H1 (cell line): Measurements from ENCODE around the gene THAP4. TPM values are rescaled to one million over a fixed set of nuclear protein-coding genes. Genes with fewer than 3 reads are reported as not detected.
A peak's percentile ranks its signal among the peaks of the same experiment; 100 is the strongest.

Experiments
- ASH2L ChIP-seq: fragments of 200-600, 300-600 bp; sonication (generic); IDR thresholded peaks from one replicate; pipeline ENCODE4 v1.7.1; 2017; ENCODE audit warnings: low read length
- BACH1 ChIP-seq: IDR thresholded peaks from 2 replicates; pipeline ENCODE4 v1.6.1; 2012; ENCODE audit warnings: low read length, improper control_type of control experiment
- BCL11A ChIP-seq, 2 experiments: IDR thresholded peaks; one replicate each; pipeline ENCODE4 v1.6.1; 2011; ENCODE audit warnings: low read depth in 2 of 2, low read length in 2 of 2, mild to moderate bottlenecking in 2 of 2
- CBX5 ChIP-seq: fragments of 300-800, 300-1000 bp; sonication (generic); IDR thresholded peaks from 2 replicates; pipeline ENCODE4 v1.7.1; 2016; ENCODE audit warnings: antibody characterized with exemption, low read length, low read depth
- CHD1 ChIP-seq: IDR thresholded peaks from 2 replicates; pipeline ENCODE4 v1.6.1; 2012; ENCODE audit warnings: low read depth, low read length, improper control_type of control experiment
- CTBP2 ChIP-seq: IDR thresholded peaks from 2 replicates; pipeline ENCODE4 v1.7.0; 2011; ENCODE audit warnings: borderline replicate concordance, mild to moderate bottlenecking, moderate library complexity, mixed read lengths, low read length; ENCODE audit not compliant: insufficient read depth, insufficient read length
- E2F6 ChIP-seq: IDR thresholded peaks from 2 replicates; pipeline ENCODE4 v1.6.1; 2012; ENCODE audit warnings: inconsistent platforms
- GTF2F1 ChIP-seq: IDR thresholded peaks from 2 replicates; pipeline ENCODE4 v1.6.1; 2012; ENCODE audit warnings: low read depth, low read length, improper control_type of control experiment, borderline replicate concordance
- HDAC2 ChIP-seq, 2 experiments: fragments of 300-600 bp in 1 of 2; sonication (generic) in 1 of 2; IDR thresholded peaks; 2 replicates each; pipeline ENCODE4 v1.6.1; 2011 to 2012; ENCODE audit warnings: low read depth in 2 of 2, low read length in 2 of 2, mild to moderate bottlenecking in 2 of 2, moderate library complexity in 2 of 2, borderline replicate concordance in 1 of 2, inconsistent platforms in 1 of 2
- KDM1A ChIP-seq: fragments of 200-600, 300-600 bp; sonication (generic); IDR thresholded peaks from 2 replicates; pipeline ENCODE4 v1.7.1; 2016; ENCODE audit warnings: mild to moderate bottlenecking, low read length, borderline replicate concordance
- KDM4A ChIP-seq: IDR thresholded peaks from one replicate; pipeline ENCODE4 v1.7.1; 2012; ENCODE audit warnings: low read depth, mild to moderate bottlenecking, moderate library complexity, low read length, inconsistent platforms; ENCODE audit not compliant: severe bottlenecking
- MAFK ChIP-seq: IDR thresholded peaks from 2 replicates; pipeline ENCODE4 v1.6.1; 2012; ENCODE audit warnings: low read depth, mild to moderate bottlenecking, improper control_type of control experiment, low read length
- PHF8 ChIP-seq: fragments of 200-600 bp; sonication (generic); conservative IDR thresholded peaks from 2 replicates; pipeline ENCODE4 v1.7.1; 2012; ENCODE audit warnings: low read depth, mild to moderate bottlenecking, inconsistent platforms, low read length, moderate library complexity
- RAD21 ChIP-seq, 2 experiments: IDR thresholded peaks in 1 of 2; conservative IDR thresholded peaks in 1 of 2; 2 replicates each; pipeline ENCODE4 v1.6.1; 2011; ENCODE audit warnings: low read depth in 2 of 2, low read length in 2 of 2, improper control_type of control experiment in 1 of 2, inconsistent platforms in 1 of 2, mild to moderate bottlenecking in 1 of 2, moderate library complexity in 1 of 2
- RFX5 ChIP-seq: IDR thresholded peaks from 2 replicates; pipeline ENCODE4 v1.6.1; 2011; ENCODE audit warnings: low read depth, low read length, improper control_type of control experiment, borderline replicate concordance
- SIN3A ChIP-seq, 2 experiments: IDR thresholded peaks in 1 of 2; conservative IDR thresholded peaks in 1 of 2; 2 replicates each; pipeline ENCODE4 v1.6.1; 2011 to 2012; ENCODE audit warnings: low read length in 2 of 2, improper control_type of control experiment in 1 of 2, low read depth in 1 of 2, mild to moderate bottlenecking in 1 of 2
- SIRT6 ChIP-seq: IDR thresholded peaks from one replicate; pipeline ENCODE4 v1.7.1; 2012; ENCODE audit warnings: low read length, inconsistent platforms
- TCF12 ChIP-seq: IDR thresholded peaks from 2 replicates; pipeline ENCODE4 v1.6.1; 2011; ENCODE audit warnings: low read depth, mild to moderate bottlenecking, low read length
- ZNF274 ChIP-seq: IDR thresholded peaks from 2 replicates; pipeline ENCODE4 v1.7.0; 2012; ENCODE audit warnings: low read length, borderline replicate concordance; ENCODE audit errors: extremely low read depth
- polyA plus RNA-seq, 7 experiments: library from polyadenylated mRNA; depleted of rRNA in 3 of 7; stranded (reverse) in 5 of 7; unstranded in 2 of 7; fragments of >200 nt in 5 of 7; fragments of 200-250 nt in 2 of 7; gene quantifications; 1 replicate in 5 of 7; 2 replicates in 1 of 7; 4 replicates in 1 of 7; pipeline versions ENCODE4 v1.2.1 to v1.2.3, GENCODE V29; 2011 to 2013; ENCODE audit warnings: missing spikeins in 2 of 7, mixed read lengths in 2 of 7
- total RNA-seq: library from RNA; stranded (reverse); fragmentation: NEBNext Ultra II Directional; extraction: Animal tissue kit (Norgen Biotek cat#: 25700); gene quantifications from 2 replicates; pipeline ENCODE4 v1.2.1, GENCODE V29; 2021

THAP4 gene
- total and polyA plus RNA-seq, 2 of the 8 experiments (the other 6 are each of a cell fraction or from before 2014, with no cell fraction given), result 78.9 to 83.6 TPM

GRCh38 chr2:241559323-241560161 lies 77.4 kb downstream of the THAP4 start (continued):
- TF ChIP-seq CTBP2 (no peak), E2F6 (no peak), TCF12 (no peak), GTF2F1 (no peak), SIN3A (conservative IDR thresholded peaks at IDR 0.05 in 1 of 2, IDR thresholded peaks at IDR 0.05 in 1 of 2; ENCODE audit: low read depth in 1 of 2, low read length in 2 of 2) (no peak), MAFK (no peak), PHF8 (peak; percentile 24; the same call in 1 of the 2 replicates), HDAC2 (IDR thresholded peaks at IDR 0.05; ENCODE audit: borderline replicate concordance in 1 of 2, low read depth in 2 of 2, low read length in 2 of 2) (no peak; a peak in 1 of 4 replicates), KDM4A (peak; percentile 39), CHD1 (no peak), BACH1 (peak; percentile 11; the same call in 1 of the 2 replicates), RAD21 (IDR thresholded peaks at IDR 0.05 in 1 of 2, conservative IDR thresholded peaks at IDR 0.05 in 1 of 2; ENCODE audit: low read depth in 2 of 2, low read length in 2 of 2) (no peak; a peak in 1 of 4 replicates), RFX5 (no peak), SIRT6 (no peak), CBX5 (no peak), KDM1A (no peak), BCL11A (IDR thresholded peaks at IDR 0.05; ENCODE audit: low read depth in 2 of 2, low read length in 2 of 2) (no peak), ASH2L (no peak), ZNF274 (no peak)
- TF ChIP-seq, all 59 proteins: peak for 6
